Measurements from ENCODE around the gene MTCH1. TPM values are rescaled to one million over a fixed set of nuclear protein-coding genes. Genes with fewer than 3 reads are reported as not detected.
A peak's percentile ranks its signal among the peaks of the same experiment; 100 is the strongest.

Gene MTCH1
- total and polyA plus RNA-seq, 4 donors, result 120 to 210 (median 157) TPM

DNA sequence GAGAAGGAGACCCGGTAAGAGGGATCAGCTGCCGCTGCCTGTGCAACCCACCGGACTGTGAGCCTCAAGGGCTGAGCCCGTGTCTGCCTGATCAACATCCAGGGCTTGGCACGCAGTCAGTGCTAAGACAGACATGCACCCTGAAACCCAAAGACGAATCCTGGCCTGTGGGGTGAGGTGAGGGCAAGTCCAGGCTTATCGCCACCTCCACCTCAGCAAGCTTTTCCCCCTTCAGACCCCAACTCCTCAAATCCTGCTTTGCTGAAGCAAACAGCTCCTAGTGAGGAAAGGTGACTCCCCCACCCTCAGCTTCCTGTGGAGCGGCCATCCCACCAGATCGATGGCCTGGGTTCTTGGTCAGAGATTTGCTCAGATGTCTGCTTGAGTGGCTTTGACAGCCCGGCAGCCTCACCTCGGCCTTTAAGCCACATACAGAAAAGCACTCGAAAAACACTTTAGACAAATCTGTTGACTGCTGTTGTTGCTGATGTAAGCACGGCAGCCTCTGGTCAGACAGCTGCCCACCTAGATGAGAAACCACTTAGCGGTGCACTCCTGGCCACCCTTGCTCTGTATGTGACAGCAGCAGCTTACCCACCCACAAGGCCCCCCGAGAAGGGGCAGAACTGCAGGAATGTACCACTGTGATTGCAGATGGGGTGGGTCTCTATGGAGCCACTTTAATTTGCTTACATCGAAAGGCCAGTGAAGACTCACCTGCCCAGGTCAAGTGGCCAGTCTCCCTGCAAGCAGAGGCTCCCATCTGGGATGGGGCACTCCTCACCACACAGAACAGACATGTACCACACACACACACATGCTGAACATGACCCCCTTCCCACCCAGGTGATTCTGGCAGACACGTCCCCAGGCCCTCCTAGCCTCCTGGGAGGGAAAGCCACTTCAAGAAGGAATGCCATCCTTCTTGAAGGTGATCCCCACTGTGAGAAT, 14.8 kb downstream of the MTCH1 start:
- Histone ChIP-seq H3K27ac (ENCODE audit: low read depth in 1 of 2, low read length in 1 of 2) (peak overlapping the region in 1 of 2 donors; percentile 74), H3K36me3 (ENCODE audit: control insufficient read depth in 4 of 4, insufficient read depth in 4 of 4, low read length in 4 of 4) (peaks cover 30 to 82% (median 57%) of the 10 kb centered on the region in 4 donors), H3K4me1 (ENCODE audit: control insufficient read depth in 5 of 5, insufficient read depth in 5 of 5, low read length in 5 of 5) (no peaks in the 10 kb centered on the region), H3K9me3 (ENCODE audit: control insufficient read depth in 4 of 4, insufficient read depth in 3 of 4, low read length in 3 of 4) (peaks cover 0 to 2% (median 0%) of the 10 kb centered on the region in 4 donors), H3K9ac (ENCODE audit: insufficient read depth in 1 of 2, low read length in 2 of 2) (no peak overlapping the region), H3K27me3 (ENCODE audit: control insufficient read depth in 3 of 3, insufficient read depth in 3 of 3, low read length in 2 of 3) (no peaks in the 10 kb centered on the region), H3K4me3 (no peak overlapping the region)
- TF ChIP-seq, protein P1, sequence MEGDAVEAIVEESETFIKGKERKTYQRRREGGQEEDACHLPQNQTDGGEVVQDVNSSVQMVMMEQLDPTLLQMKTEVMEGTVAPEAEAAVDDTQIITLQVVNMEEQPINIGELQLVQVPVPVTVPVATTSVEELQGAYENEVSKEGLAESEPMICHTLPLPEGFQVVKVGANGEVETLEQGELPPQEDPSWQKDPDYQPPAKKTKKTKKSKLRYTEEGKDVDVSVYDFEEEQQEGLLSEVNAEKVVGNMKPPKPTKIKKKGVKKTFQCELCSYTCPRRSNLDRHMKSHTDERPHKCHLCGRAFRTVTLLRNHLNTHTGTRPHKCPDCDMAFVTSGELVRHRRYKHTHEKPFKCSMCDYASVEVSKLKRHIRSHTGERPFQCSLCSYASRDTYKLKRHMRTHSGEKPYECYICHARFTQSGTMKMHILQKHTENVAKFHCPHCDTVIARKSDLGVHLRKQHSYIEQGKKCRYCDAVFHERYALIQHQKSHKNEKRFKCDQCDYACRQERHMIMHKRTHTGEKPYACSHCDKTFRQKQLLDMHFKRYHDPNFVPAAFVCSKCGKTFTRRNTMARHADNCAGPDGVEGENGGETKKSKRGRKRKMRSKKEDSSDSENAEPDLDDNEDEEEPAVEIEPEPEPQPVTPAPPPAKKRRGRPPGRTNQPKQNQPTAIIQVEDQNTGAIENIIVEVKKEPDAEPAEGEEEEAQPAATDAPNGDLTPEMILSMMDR (IDR thresholded peaks at IDR 0.05; ENCODE audit: control extremely low read depth, extremely low read depth), result no peak
- ATAC-seq (ENCODE audit: insufficient read depth, low FRiP score), result no peak
- WGBS, 2 donors, result 84 to 85% methylated on average over 17 of the region's 17 CpGs
- DNase-seq, result no peak

DNA sequence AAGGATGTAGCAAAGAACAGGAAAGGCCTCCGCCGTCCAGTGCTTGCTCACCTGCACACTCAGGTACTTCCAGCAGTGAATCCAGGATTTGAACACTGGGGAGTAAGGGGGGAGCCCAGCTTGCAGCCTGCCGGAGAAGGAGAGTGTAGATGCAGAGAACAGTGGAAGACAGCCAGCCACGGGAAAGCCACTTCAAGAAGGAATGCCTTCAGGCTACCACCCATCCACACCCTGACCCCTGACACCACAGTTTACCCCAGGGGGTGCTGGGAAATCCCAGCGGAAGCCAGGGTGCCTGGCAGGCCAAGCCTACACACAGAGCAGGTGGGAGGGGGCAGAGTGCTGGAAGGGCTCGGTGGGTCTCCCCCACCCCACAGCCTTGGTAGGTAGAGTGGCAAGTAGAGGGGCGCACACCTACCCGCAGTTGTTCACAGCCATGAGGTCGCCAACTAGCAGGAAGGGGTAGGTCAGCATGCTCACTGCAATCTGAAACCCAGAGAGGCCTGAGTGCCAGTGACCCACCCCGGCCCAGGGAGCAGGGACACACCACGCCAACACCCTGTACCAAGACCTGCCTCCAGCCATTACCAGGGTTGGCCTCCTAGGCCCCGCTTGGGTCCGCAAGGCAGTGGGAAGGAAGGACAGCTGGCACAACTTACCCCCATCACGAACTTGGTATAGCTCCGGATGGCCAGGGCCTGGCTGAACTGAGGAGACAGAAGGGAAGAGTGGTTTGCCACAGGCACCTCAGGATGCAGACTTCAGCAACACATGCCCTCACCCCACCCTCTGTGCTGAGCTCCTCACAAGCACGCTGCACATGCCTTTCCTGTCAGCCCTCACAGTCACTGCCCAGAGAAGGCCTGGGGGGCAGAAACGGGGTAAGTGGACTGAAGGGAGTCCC, 15.8 kb downstream of the MTCH1 start:
- DNase-seq, result no peak
- Histone ChIP-seq H3K27me3 (ENCODE audit: control insufficient read depth in 3 of 3, insufficient read depth in 3 of 3, low read length in 2 of 3) (no peaks in the 10 kb centered on the region), H3K4me3 (no peak overlapping the region), H3K27ac (ENCODE audit: low read depth in 1 of 2, low read length in 1 of 2) (peak overlapping the region in 1 of 2 donors; percentile 74), H3K4me1 (ENCODE audit: control insufficient read depth in 5 of 5, insufficient read depth in 5 of 5, low read length in 5 of 5) (no peaks in the 10 kb centered on the region), H3K9ac (ENCODE audit: insufficient read depth in 1 of 2, low read length in 2 of 2) (no peak overlapping the region), H3K36me3 (ENCODE audit: control insufficient read depth in 4 of 4, insufficient read depth in 4 of 4, low read length in 4 of 4) (peaks cover 28 to 73% (median 50%) of the 10 kb centered on the region in 4 donors), H3K9me3 (ENCODE audit: control insufficient read depth in 4 of 4, insufficient read depth in 3 of 4, low read length in 3 of 4) (peaks cover 0 to 2% (median 0%) of the 10 kb centered on the region in 4 donors)
- TF ChIP-seq, protein P1 (IDR thresholded peaks at IDR 0.05; ENCODE audit: control extremely low read depth, extremely low read depth), result no peak
- 86 to 92% methylated on average over 17 of the region's 17 CpGs for WGBS, 2 donors
- ATAC-seq (ENCODE audit: insufficient read depth, low FRiP score), result no peak

DNA sequence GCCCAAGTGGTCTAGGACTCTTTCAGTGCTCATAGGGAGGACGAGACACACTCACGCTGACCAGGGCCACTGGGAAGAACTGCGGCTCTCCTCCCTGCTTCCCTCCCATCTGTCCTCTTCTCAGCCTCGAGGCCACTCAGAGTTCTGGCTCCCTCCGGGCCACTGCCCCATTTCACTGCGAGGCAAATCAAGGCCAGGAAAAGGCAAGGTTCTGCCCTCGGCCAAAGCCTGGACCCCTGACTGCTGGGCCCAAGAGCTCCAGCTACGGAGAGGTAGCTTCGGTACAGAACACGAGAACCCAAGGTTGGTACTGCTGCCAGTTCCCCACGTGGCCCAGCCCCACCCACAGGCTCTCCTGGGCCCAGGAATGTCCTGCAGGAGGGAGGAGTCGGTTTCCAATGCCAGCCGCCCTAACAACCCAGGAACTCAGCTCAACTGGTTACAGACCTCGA, 16.7 kb downstream of the MTCH1 start:
- no peak for DNase-seq
- peak overlapping the region in 1 of 2 donors; percentile 66 for H3K27ac ChIP-seq (ENCODE audit: low read depth in 1 of 2, low read length in 1 of 2)
- H3K9ac ChIP-seq (ENCODE audit: insufficient read depth in 1 of 2, low read length in 2 of 2), result no peak overlapping the region
- H3K4me1 ChIP-seq (ENCODE audit: control insufficient read depth in 5 of 5, insufficient read depth in 5 of 5, low read length in 5 of 5), result peaks cover 0 to 5% (median under 1%) of the 10 kb centered on the region in 5 donors
- H3K9me3 ChIP-seq (ENCODE audit: control insufficient read depth in 4 of 4, insufficient read depth in 3 of 4, low read length in 3 of 4), result peaks cover 0 to 2% (median 0%) of the 10 kb centered on the region in 4 donors
- peak; percentile 73 for ATAC-seq (ENCODE audit: insufficient read depth, low FRiP score)
- TF ChIP-seq, protein P1 (IDR thresholded peaks at IDR 0.05; ENCODE audit: control extremely low read depth, extremely low read depth), result no peak
- H3K27me3 ChIP-seq (ENCODE audit: control insufficient read depth in 3 of 3, insufficient read depth in 3 of 3, low read length in 2 of 3), result no peaks in the 10 kb centered on the region
- no peak overlapping the region for H3K4me3 ChIP-seq
- 82 to 91% methylated on average over 14 of the region's 14 CpGs for whole genome bisulfite sequencing, 2 donors
- H3K36me3 ChIP-seq (ENCODE audit: control insufficient read depth in 4 of 4, insufficient read depth in 4 of 4, low read length in 4 of 4), result peaks cover 23 to 64% (median 43%) of the 10 kb centered on the region in 4 donors
